Rectal smooth muscle tissue (tissue), 1 donor: ENCODE measurements around the gene ATF6B.

Experiments
- H3K27ac ChIP-seq: one replicate; pipeline ENCODE4 v1.7.0; 2013; ENCODE audit warnings: low read depth, low read length, inconsistent platforms
- H3K27me3 ChIP-seq: one replicate; pipeline ENCODE4 v1.7.0; 2013; ENCODE audit warnings: low read length; ENCODE audit not compliant: control insufficient read depth, insufficient read depth
- H3K36me3 ChIP-seq: one replicate; pipeline ENCODE4 v1.7.0; 2013; ENCODE audit warnings: low read length; ENCODE audit not compliant: control insufficient read depth, insufficient read depth
- H3K4me1 ChIP-seq: one replicate; pipeline ENCODE4 v1.7.0; 2013; ENCODE audit warnings: low read length; ENCODE audit not compliant: control insufficient read depth, insufficient read depth
- H3K4me3 ChIP-seq: one replicate; pipeline ENCODE4 v1.7.0; 2013; ENCODE audit warnings: low read length
- H3K9ac ChIP-seq: one replicate; pipeline ENCODE4 v1.7.0; 2013; ENCODE audit warnings: low read length

ATF6B gene

GRCh38 chr6:32139590-32139989 lies 11.5 kb upstream of the ATF6B start:
- no peaks in the 10 kb centered on the region for H3K36me3 ChIP-seq
- no peaks in the 10 kb centered on the region for H3K4me1 ChIP-seq
- H3K27me3 ChIP-seq = no peaks in the 10 kb centered on the region
- H3K4me3 ChIP-seq = no peak overlapping the region
- no peak overlapping the region for H3K27ac ChIP-seq
- no peak overlapping the region for H3K9ac ChIP-seq

DNA sequence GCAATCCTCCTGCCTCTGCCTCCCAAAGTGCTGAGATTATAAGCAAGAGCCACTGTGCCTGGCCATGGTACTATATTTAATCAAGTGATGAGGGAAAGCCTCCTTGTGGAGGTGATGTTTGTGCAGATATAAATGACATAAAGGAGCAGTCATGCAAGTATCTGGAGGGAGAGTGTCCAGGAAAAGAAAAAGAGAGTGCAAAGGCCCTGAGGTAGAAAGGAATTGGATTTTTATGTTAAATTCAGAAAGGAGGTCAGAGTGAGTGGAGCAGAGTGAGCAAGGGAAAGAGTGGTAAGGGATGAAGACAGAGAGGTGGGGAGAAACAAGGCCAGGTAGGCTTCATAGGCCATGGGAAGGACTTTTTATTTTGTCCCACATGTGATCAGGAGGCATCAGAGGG lies 9.4 kb upstream of the ATF6B start:
- no peaks in the 10 kb centered on the region for H3K4me1 ChIP-seq
- H3K27ac ChIP-seq = no peak overlapping the region
- no peaks in the 10 kb centered on the region for H3K27me3 ChIP-seq
- no peak overlapping the region for H3K9ac ChIP-seq
- H3K36me3 ChIP-seq = no peaks in the 10 kb centered on the region
- no peak overlapping the region for H3K4me3 ChIP-seq

GRCh38 chr6:32133786-32134185 lies 5.7 kb upstream of the ATF6B start:
- H3K27me3 ChIP-seq = no peaks in the 10 kb centered on the region
- no peak overlapping the region for H3K4me3 ChIP-seq
- H3K4me1 ChIP-seq = peaks cover 10% of the 10 kb centered on the region
- H3K27ac ChIP-seq = no peak overlapping the region
- no peaks in the 10 kb centered on the region for H3K36me3 ChIP-seq
- H3K9ac ChIP-seq = no peak overlapping the region

- Histone ChIP-seq H3K9ac (no peak overlapping the region), H3K27ac (no peak overlapping the region), H3K4me1 (peaks cover 14% of the 10 kb centered on the region), H3K4me3 (no peak overlapping the region), H3K27me3 (no peaks in the 10 kb centered on the region), H3K36me3 (no peaks in the 10 kb centered on the region)
Measured at GRCh38 chr6:32132110-32132509, 4.1 kb upstream of the ATF6B start.

- no peak overlapping the region for H3K27ac ChIP-seq
- no peak overlapping the region for H3K9ac ChIP-seq
- peaks cover 14% of the 10 kb centered on the region for H3K4me1 ChIP-seq
- no peak overlapping the region for H3K4me3 ChIP-seq
- H3K36me3 ChIP-seq = peaks cover 3% of the 10 kb centered on the region
- no peaks in the 10 kb centered on the region for H3K27me3 ChIP-seq
Measured at GRCh38 chr6:32131439-32131948, 3.4 kb upstream of the ATF6B start.

DNA sequence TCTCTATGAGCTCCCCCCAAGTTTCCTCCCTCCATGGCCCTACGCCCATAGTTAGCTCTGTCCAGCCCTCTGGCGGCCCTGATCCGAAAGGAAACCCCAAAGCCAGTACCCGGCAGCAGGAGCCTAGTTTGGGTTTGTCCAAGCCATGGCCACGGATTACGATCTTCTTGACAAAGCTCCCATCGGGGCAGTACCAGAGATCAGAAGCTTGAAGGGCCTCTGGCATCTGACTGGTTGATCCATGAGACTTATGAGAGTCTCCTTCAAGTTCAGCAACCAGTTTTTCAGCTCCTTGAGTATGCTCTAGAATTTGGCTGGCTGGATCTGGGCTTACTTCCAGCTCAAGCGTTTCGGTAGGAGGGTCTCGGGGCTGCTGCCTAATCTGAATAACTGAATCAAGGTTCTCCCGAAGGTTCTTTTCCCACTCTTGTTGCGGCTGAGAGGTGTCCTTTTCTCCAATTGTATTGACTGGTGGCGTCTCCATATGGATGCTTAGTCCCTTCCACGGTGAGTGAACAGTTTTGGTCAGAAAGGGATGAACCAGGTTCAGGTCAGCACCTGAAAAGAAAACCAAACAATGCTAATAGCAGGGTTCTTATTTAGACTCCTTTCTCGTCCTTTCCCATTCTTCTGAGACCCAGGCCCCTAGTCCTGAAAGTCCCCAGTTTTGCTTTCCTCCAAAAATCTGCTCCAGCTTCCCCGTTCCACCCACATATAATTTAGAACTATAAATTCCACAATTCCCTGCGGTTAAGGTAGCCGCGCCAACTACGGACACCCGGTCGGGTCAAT lies 1.4 kb upstream of the ATF6B start:
- Histone ChIP-seq H3K4me1 (peaks cover 14% of the 10 kb centered on the region), H3K9ac (peak overlapping the region; percentile 27), H3K36me3 (peaks cover 8% of the 10 kb centered on the region), H3K27ac (peak overlapping the region; percentile 95), H3K4me3 (peak overlapping the region; percentile 81), H3K27me3 (no peaks in the 10 kb centered on the region)

DNA sequence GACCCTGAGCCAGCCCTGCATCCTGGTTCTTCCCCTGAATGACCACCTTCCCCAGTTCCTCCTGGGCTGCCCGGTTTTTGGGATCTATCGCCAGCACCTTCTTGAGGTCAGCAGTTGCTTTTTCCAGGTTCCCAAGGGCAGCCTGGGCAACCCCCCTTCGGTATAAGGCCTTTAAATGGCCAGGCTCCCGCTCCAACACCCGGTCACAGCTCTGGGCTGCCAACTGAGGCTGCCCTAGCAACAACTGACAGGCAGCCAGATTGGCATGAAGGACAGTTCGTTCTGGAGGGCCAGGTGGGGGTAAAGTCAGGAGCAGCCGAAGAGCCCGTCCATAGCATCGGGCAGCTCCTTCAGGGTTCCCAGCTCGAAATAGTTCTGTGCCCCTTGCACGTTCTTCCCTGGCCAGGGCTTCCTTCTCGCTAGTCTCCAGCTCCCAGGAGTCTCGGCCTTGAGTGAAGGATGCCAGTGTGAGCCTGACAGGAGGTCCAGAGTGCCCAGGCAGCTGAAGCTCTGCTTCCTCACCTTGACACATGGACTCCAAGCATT lies 778 bp upstream of the ATF6B start:
- Histone ChIP-seq H3K36me3 (peaks cover 8% of the 10 kb centered on the region), H3K4me3 (peak overlapping the region; percentile 81), H3K9ac (no peak overlapping the region), H3K27ac (peak overlapping the region; percentile 4), H3K4me1 (peaks cover 14% of the 10 kb centered on the region), H3K27me3 (no peaks in the 10 kb centered on the region)

DNA sequence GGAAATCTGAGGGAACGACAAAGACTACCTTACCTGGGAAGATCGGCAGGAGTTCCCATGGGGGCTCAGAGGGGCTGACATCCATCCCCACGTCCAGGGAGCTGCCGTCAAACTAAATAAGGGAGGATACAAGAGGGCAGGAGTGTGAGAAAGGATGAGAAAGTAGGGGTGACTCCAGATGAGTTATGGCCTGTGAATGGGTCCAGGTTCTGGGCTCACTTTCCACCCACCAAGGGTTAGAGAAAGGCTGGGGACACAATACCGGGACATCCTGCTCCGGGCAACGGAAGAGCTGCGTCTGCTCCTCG lies 683 bp downstream of the ATF6B start:
- peaks cover 14% of the 10 kb centered on the region for H3K4me1 ChIP-seq
- peak overlapping the region; percentile 47 for H3K9ac ChIP-seq
- no peak overlapping the region for H3K27ac ChIP-seq
- peaks cover 11% of the 10 kb centered on the region for H3K36me3 ChIP-seq
- no peaks in the 10 kb centered on the region for H3K27me3 ChIP-seq
- peak overlapping the region; percentile 88 for H3K4me3 ChIP-seq

- peaks cover 14% of the 10 kb centered on the region for H3K36me3 ChIP-seq
- peaks cover 14% of the 10 kb centered on the region for H3K4me1 ChIP-seq
- H3K9ac ChIP-seq = no peak overlapping the region
- H3K27ac ChIP-seq = no peak overlapping the region
- no peaks in the 10 kb centered on the region for H3K27me3 ChIP-seq
- H3K4me3 ChIP-seq = peak overlapping the region; percentile 88
Measured at GRCh38 chr6:32126880-32127279, 1.2 kb downstream of the ATF6B start.

DNA sequence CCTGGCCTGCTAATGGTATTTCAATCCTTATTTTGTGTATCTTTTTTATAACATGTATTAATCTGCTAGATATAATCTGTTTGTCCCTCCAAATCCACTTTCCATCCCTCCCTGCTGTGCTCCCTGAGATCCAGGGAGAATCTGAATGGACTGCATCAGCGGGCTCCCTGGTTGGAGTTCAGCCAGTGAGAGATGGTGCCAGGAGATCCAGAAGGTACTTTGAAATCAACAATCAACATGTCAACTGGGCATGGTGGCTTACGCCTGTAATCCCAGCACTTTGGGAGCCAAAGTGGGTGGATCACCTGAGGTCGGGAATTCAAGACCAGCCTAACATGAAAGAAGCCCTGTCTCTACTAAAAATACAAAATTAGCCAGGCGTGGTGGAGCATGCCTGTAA lies 4.4 kb downstream of the ATF6B start:
- peaks cover 3% of the 10 kb centered on the region for H3K4me1 ChIP-seq
- H3K27me3 ChIP-seq = no peaks in the 10 kb centered on the region
- no peak overlapping the region for H3K4me3 ChIP-seq
- H3K9ac ChIP-seq = no peak overlapping the region
- no peak overlapping the region for H3K27ac ChIP-seq
- H3K36me3 ChIP-seq = peaks cover 24% of the 10 kb centered on the region

DNA sequence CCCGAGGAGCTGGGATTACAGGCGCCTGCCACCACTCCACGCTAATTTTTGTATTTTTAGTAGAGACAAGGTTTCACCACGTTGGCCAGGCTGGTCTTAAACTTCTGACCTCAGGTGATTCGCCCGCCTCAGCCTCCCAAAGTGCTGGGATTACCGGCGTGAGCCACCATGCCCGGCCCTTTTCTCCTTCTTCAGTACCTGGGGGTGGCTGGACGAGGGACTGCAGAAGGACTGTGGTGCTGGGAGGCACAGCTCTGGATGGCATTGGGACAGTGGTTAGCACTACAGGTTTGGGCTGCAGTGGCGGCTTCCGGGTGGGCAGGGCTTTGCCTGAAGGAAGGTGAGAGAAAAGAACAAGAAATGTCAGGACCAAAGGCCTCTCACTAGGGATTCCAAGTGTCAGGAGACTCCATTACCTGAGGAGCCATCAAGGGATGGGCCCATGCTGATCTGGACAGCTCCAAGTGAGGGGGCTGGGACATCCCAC lies 7.4 kb downstream of the ATF6B start:
- no peak overlapping the region for H3K9ac ChIP-seq
- H3K4me1 ChIP-seq = no peaks in the 10 kb centered on the region
- H3K27ac ChIP-seq = no peak overlapping the region
- no peak overlapping the region for H3K4me3 ChIP-seq
- H3K27me3 ChIP-seq = no peaks in the 10 kb centered on the region
- H3K36me3 ChIP-seq = peaks cover 42% of the 10 kb centered on the region

DNA sequence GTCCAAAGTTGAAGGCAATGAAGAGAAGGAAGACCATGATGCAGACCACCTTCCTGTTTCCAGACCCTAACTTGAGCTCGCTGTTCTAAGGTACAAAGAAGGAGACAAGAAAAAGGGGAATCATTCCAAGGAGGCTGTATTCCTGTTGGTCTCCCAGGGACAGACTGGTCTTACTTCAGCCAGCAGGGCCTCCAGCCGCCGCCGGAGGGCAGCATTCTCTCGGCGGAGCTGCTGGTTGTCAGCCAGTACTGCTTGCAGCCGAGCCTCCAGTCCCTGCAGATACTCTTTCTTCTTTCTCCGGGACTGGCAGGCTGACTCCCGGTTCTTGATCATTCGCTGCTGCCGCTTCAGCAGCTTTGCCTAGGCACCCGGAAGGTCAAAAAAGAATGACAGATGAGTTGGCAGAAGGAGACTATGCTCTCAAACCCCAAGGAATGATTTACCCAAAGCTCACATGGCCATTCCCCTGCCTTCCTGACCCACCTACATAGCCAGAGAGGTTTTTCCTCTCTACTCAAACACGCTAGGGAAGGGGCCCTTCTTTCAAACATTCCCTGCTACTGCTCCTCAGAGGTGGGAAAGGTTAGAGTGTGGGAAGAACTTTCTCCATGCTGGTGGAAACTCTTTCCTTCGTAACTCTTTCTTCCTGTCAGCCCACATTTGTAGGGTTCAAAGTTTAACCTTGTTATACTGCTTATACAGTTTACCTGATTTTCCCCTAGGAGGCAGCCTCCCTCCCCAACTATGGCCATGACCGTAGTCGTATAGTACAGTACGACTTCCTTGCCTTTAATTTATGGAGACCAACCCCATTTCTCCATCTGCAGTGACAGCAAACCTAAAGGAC lies 9.0 kb downstream of the ATF6B start:
- H3K4me1 ChIP-seq = no peaks in the 10 kb centered on the region
- peaks cover 44% of the 10 kb centered on the region for H3K36me3 ChIP-seq
- no peaks in the 10 kb centered on the region for H3K27me3 ChIP-seq
- no peak overlapping the region for H3K4me3 ChIP-seq
- peak overlapping the region; percentile 14 for H3K27ac ChIP-seq
- no peak overlapping the region for H3K9ac ChIP-seq
